Lung (tissue), 12 donors: ENCODE results near the gene ACTN4. TPM values are rescaled to one million over a fixed set of nuclear protein-coding genes. Genes with fewer than 3 reads are reported as not detected.

Source experiments
- ATAC-seq: fragments of 200-7000 bp; cut with Tn5 transposase; one replicate; pipeline ENCODE4 v1.9.1; 2020; ENCODE audit warnings: moderate number of reproducible peaks; ENCODE audit not compliant: insufficient read depth, low FRiP score
- DNase-seq, 3 donors: peaks; one replicate each; pipeline ENCODE4 v3.0.0-alpha.2; 2013 to 2017
- H3K27ac ChIP-seq, 2 donors: one replicate each; pipeline ENCODE4 v1.5.1; 2013; ENCODE audit warnings: mild to moderate bottlenecking in 2 of 2, moderate library complexity in 2 of 2, control low read depth in 1 of 2, inconsistent platforms in 1 of 2, low read depth in 1 of 2, low read length in 1 of 2
- H3K27me3 ChIP-seq, 3 donors: one replicate each; pipeline ENCODE4 v1.5.1; 2013; ENCODE audit warnings: low read length in 2 of 3; ENCODE audit not compliant: control insufficient read depth in 3 of 3, insufficient read depth in 3 of 3
- H3K36me3 ChIP-seq, 4 donors: one replicate each; pipeline ENCODE4 v1.5.1; 2013; ENCODE audit warnings: low read length in 4 of 4, mild to moderate bottlenecking in 1 of 4, moderate library complexity in 1 of 4; ENCODE audit not compliant: control insufficient read depth in 4 of 4, insufficient read depth in 4 of 4
- H3K4me1 ChIP-seq, 5 donors: one replicate each; pipeline ENCODE4 v1.5.1; 2013; ENCODE audit warnings: low read length in 5 of 5, mild to moderate bottlenecking in 2 of 5, moderate library complexity in 1 of 5; ENCODE audit not compliant: control insufficient read depth in 5 of 5, insufficient read depth in 5 of 5
- H3K4me3 ChIP-seq: one replicate; pipeline ENCODE4 v1.5.1; 2013; ENCODE audit warnings: mild to moderate bottlenecking, control low read depth, moderate library complexity
- H3K9ac ChIP-seq, 2 donors: one replicate each; pipeline ENCODE4 v1.5.1; 2013; ENCODE audit warnings: low read length in 2 of 2, control low read depth in 1 of 2; ENCODE audit not compliant: insufficient read depth in 1 of 2
- H3K9me3 ChIP-seq, 4 donors: one replicate each; pipeline ENCODE4 v1.5.1; 2013; ENCODE audit warnings: low read length in 3 of 4, mild to moderate bottlenecking in 1 of 4, moderate library complexity in 1 of 4; ENCODE audit not compliant: control insufficient read depth in 4 of 4, insufficient read depth in 3 of 4
- WGBS, 2 donors: extraction: QIAGEN DNeasy Blood & Tissue Kit; methylation state at CpG; one replicate each; pipeline ENCODE4 v1.1.7; 2013; 5-methylcytosine and 5-hydroxymethylcytosine counted together
- polyA plus RNA-seq, 2 donors: library from polyadenylated mRNA; stranded (reverse); fragments of 200-250 nt; gene quantifications; one replicate each; pipeline ENCODE4 v1.2.1, GENCODE V29; 2013
- total RNA-seq, 2 donors: library from RNA; depleted of rRNA in 1 of 2; stranded (reverse); fragments of >200 nt in 1 of 2; gene quantifications; one replicate each; pipeline ENCODE4 v1.2.1, GENCODE V29; 2014 to 2021
- TF ChIP-seq, protein P1 (sequence below): IDR thresholded peaks from 2 replicates; pipeline ENCODE4 v1.5.1; 2012; ENCODE audit warnings: mild to moderate bottlenecking; ENCODE audit errors: control extremely low read depth, extremely low read depth
- donor health status: control.
- donor health status: control.
- donor health status: Bipolar disorder and iron deficiency.
- donor health status: healthy.
- donor health status: DM: yes; HTN: yes; CAD: no.

ACTN4 gene
- total and polyA plus RNA-seq, 4 donors, result 229 to 552 (median 367) TPM

DNA sequence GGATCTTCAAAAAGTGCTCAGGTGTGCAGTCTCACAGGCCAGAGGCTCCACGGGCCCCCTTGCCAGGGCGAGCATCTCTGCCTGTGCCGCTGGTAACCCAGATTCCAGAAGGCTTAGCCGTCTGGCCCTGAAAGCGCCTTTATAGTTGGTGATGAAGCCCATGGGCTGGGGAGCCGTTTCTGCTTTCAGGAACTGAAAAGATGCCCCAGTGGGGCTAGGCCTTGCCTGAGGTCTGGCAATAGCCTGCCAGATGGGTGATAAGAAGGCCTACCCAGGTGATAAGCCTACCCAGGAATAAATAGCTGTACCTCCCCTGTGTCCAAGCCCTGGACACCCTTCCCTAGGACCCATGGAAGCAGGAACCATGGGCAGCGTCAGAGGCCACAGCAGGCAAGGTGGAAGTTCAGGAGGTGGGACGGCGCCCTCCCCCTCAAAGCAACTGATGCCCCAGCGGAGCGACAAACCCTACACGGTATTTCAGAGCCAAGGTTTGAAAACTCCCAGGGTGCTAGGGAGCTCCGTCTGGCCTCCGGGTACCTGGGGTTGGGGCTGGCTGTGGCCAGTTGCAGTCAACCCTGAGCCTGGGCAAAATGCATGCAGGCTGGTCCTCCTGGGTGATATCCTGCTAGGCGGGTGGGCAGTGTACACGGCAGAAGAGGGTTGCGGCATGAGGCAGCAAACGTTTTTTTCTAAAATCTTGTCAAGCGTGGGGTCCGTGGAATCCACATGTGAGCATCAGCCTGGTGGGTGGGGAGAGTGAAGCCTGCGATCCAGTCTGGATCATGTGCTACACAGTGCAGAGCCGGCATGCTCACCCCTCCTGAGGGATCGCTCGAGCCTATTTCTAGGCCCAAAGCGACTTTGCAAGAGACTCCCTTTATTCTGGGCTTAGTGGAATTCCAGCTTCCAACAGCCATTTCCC lies 45.3 kb downstream of the ACTN4 start:
- ATAC-seq, result no peak
- DNase-seq, result no peak
- Histone ChIP-seq H3K27me3 (no peaks in the 10 kb centered on the region), H3K4me3 (no peak overlapping the region), H3K36me3 (peaks cover 0 to 13% (median 4%) of the 10 kb centered on the region in 4 donors), H3K27ac (peak overlapping the region; percentile 81 to 92), H3K4me1 (peaks cover 0 to 52% (median 18%) of the 10 kb centered on the region in 5 donors), H3K9me3 (no peaks in the 10 kb centered on the region), H3K9ac (peak overlapping the region; percentile 17 to 19)
- TF ChIP-seq, protein P1, sequence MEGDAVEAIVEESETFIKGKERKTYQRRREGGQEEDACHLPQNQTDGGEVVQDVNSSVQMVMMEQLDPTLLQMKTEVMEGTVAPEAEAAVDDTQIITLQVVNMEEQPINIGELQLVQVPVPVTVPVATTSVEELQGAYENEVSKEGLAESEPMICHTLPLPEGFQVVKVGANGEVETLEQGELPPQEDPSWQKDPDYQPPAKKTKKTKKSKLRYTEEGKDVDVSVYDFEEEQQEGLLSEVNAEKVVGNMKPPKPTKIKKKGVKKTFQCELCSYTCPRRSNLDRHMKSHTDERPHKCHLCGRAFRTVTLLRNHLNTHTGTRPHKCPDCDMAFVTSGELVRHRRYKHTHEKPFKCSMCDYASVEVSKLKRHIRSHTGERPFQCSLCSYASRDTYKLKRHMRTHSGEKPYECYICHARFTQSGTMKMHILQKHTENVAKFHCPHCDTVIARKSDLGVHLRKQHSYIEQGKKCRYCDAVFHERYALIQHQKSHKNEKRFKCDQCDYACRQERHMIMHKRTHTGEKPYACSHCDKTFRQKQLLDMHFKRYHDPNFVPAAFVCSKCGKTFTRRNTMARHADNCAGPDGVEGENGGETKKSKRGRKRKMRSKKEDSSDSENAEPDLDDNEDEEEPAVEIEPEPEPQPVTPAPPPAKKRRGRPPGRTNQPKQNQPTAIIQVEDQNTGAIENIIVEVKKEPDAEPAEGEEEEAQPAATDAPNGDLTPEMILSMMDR, result no peak
- 57 to 65% methylated on average over 25 of the region's 25 CpGs for WGBS, 2 donors

DNA sequence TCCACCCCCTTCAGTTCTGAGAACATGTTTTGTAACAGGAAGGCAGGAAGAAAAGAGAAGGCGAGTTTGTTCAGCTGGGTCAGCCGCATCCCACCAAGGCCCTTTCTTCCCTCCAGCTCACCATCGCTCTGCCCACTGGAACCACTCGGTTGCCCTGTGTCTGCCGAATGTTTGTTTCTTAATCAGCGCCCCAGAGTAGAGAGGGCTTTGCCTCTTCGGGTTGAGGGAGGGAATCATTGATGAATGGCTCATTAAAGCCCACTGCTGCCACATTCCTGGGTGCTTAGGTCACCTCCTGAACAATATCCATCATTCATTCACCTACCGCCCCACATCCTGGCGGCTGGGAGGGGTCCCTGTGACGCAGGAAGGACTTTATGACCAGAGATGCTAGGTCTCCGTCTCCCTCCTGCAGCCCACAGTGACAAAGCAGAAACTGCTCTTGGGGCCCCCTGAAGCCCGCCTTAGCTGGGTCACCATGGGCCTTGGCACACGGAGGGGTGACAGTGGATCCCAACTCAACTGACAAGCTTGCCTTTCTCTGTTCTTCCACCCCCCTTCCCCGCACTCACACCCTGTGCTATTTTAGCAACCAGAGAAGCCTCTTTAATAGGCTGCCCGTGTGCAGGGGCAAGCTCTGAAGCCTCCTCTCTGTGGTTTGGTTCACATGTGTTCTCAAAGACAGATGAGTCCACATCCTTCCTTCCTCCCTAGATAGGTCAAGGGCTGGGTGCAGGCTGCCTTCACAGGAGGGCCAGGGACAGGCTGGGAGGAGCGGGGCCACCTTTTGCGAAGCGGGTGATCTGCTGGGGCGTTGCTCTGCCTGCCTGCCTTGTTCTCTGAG lies 46.2 kb downstream of the ACTN4 start:
- DNase-seq (peak; percentile 50 to 72 (median 69)), ATAC-seq (peak; percentile 60)
- TF ChIP-seq, protein P1, result no peak
- Histone ChIP-seq H3K4me3 (no peak overlapping the region), H3K9me3 (no peaks in the 10 kb centered on the region), H3K36me3 (peaks cover 0 to 15% (median 4%) of the 10 kb centered on the region in 4 donors), H3K4me1 (peaks cover 0 to 61% (median 18%) of the 10 kb centered on the region in 5 donors), H3K27ac (peak overlapping the region; percentile 81 to 92), H3K27me3 (no peaks in the 10 kb centered on the region), H3K9ac (peak overlapping the region in 1 of 2 donors; percentile 52)
- 19 to 41% methylated on average over 19 of the region's 19 CpGs for WGBS, 2 donors

- TF ChIP-seq, protein P1, result no peak
- WGBS, 2 donors, result 27 to 54% methylated on average over 9 of the region's 9 CpGs
- H3K27ac ChIP-seq, result peak overlapping the region; percentile 50 to 69
- H3K36me3 ChIP-seq, result peaks cover 0 to 15% (median 4%) of the 10 kb centered on the region in 4 donors
- peaks cover 0 to 68% (median 21%) of the 10 kb centered on the region in 5 donors for H3K4me1 ChIP-seq
- H3K9me3 ChIP-seq, result no peaks in the 10 kb centered on the region
- H3K27me3 ChIP-seq, result no peaks in the 10 kb centered on the region
- no peak overlapping the region for H3K9ac ChIP-seq
- no peak for ATAC-seq
- H3K4me3 ChIP-seq, result no peak overlapping the region
- DNase-seq, result no peak
Measured at GRCh38 chr19:38695317-38695683, 47.9 kb downstream of the ACTN4 start.
